Measurements from ENCODE around the gene DEDD.
A peak's percentile ranks its signal among the peaks of the same experiment; 100 is the strongest.

Gene DEDD

DNA sequence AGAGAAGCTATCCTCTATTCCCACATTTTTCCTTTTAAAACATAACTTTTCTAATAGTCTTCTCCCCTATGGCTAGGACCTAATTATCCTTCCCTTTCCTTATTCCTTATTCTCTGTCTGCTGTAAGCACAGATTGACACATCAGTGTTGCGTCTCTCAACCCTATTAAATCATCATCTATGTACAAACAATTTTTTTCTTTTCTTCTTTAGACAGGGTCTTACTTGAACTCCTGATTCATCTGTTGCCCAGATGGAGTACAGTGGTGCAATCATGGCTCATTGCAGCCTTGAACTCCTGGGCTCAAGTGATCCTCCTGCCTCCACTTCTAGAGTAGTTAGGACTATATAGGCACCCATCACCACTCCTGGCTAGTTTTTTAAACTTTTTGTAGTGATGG is 26.0 kb downstream of the DEDD start:
- DNase-seq (ENCODE audit: insufficient read length, low spot score) (no peak), FAIRE-seq (no peak)
- TF ChIP-seq TAF1 (IDR thresholded peaks at IDR 0.05; ENCODE audit: low read depth, low read length): no peak
- TF ChIP-seq POU2F2 (IDR thresholded peaks at IDR 0.05; ENCODE audit: low read depth, low read length): no peak
- TF ChIP-seq POLR2A (IDR thresholded peaks at IDR 0.05; ENCODE audit: low read depth, low read length): no peak
- TF ChIP-seq PAX5 (IDR thresholded peaks at IDR 0.05; ENCODE audit: insufficient read depth, low read length, severe bottlenecking): no peak
- no peak for TF ChIP-seq SPI1 (IDR thresholded peaks at IDR 0.05; ENCODE audit: low read depth, low read length)
- no peak for TF ChIP-seq POLR2AphosphoS5 (IDR thresholded peaks at IDR 0.05; ENCODE audit: low read depth, low read length)

DNA sequence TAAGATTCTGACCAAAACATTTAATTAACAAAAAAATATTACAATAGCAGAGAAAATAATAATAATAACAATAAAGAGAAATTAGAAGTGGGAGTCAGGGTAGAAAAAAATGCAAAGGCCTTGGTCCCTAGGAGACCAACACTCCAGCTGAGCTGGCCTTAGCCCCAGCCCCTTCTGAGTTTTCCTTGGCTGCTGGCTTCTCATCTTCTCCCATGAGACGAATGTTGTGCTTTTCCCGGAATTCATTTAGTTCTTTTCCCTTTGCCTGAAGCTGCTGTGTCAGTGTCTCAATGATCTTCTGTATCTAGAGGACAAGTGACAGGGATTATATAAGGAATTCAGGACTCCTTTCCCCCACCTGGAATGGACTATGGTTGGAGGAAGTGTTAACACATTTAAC is 31.9 kb downstream of the DEDD start:
- DNase-seq (ENCODE audit: insufficient read length, low spot score): no peak
- no peak for FAIRE-seq
- TF ChIP-seq PAX5 (IDR thresholded peaks at IDR 0.05; ENCODE audit: insufficient read depth, low read length, severe bottlenecking) (no peak), POLR2AphosphoS5 (IDR thresholded peaks at IDR 0.05; ENCODE audit: low read depth, low read length) (no peak), POLR2A (IDR thresholded peaks at IDR 0.05; ENCODE audit: low read depth, low read length) (no peak), POU2F2 (IDR thresholded peaks at IDR 0.05; ENCODE audit: low read depth, low read length) (no peak), TAF1 (IDR thresholded peaks at IDR 0.05; ENCODE audit: low read depth, low read length) (no peak), SPI1 (IDR thresholded peaks at IDR 0.05; ENCODE audit: low read depth, low read length) (no peak)

DNA sequence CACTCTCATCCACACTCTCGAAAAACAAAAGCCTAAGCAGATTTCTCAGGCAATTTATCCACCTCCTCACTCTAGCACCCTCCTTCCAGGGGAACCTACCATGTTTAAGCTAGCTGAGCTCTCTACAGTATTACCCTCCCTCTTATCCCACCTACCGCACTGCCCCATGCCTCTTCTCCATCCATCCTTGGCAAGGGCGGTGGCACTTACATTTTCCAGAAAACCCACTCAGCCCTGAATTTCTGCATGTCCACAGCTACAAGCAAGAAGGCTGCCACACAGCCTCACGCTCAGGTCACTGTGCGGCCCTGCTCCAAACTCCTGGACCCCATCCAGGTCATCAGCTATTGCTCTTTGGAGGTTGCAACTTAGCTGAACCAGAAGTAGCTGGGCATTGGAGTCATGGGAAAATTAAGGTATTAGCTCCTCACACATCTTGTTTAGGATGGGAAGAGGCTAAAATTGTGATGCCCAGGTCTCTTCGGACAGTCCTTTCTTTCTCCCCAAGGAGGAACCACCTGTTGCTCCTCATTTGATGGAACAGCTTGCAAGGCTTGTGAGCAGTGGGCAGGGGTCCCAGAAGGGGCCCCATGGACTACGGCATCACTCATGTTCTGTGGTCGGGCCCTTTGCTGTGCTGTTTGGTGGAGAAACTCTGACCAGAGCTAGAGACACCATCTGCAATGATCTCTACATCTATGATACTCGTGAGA is 33.2 kb downstream of the DEDD start:
- TF ChIP-seq TAF1 (IDR thresholded peaks at IDR 0.05; ENCODE audit: low read depth, low read length) (no peak), POLR2AphosphoS5 (IDR thresholded peaks at IDR 0.05; ENCODE audit: low read depth, low read length) (0 out of 2 replicates have a peak, but pooled peaks have one; percentile 25)
- FAIRE-seq (no peak), DNase-seq (ENCODE audit: insufficient read length, low spot score) (no peak)

DNA sequence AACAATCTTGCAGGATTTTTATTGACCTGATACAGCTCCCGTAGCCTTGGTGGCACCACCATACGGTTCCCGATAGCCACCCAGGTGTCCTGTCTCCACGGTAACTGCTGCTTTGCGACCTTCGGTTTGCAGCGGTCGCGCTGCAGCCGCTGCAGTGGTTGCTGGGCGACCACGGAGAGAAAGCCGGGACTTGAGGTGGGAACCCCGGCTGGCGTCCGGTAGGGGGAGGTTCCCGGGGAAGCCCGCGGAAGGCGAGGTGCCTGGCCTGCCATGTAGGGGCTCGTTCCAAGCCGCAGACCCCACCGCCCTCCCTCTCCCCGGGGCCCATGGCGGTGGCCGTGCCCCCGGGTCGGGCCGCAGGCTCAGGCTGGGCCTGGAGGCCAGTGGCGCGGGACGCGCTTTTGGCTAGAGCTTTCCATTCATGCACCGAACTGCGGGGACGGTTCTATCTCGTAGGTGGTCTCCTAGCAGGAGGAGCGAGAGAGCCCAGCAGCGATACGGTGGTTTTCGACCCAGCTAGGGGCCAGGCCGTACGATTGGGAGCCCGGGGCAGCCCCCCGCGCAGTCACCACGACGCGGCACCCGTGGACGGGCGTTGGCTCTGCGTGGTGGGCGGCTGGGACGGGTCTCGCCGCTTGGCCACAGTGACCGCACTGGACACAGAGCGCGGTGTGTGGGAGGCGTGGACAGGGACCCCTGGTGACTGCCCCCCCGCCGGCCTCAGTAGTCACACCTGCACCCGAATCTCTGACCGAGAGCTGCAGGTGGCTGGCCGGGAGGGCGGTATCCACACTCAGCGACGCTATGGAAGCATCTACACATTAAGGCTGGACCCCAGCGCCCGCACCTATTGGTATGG is 34.0 kb downstream of the DEDD start, which contains the start of gene KLHDC9:
Gene KLHDC9, plus strand, starts transcription at position 152 of the 859 bp plus-strand sequence. Its CDS starts 175 bp downstream, at position 327.
- DNase-seq (ENCODE audit: insufficient read length, low spot score) (peak; percentile 94), FAIRE-seq (peak; percentile 97)
- TF ChIP-seq POU2F2 (IDR thresholded peaks at IDR 0.05; ENCODE audit: low read depth, low read length) (no peak), POLR2A (IDR thresholded peaks at IDR 0.05; ENCODE audit: low read depth, low read length) (no peak), POLR2AphosphoS5 (IDR thresholded peaks at IDR 0.05; ENCODE audit: low read depth, low read length) (no peak), SPI1 (IDR thresholded peaks at IDR 0.05; ENCODE audit: low read depth, low read length) (no peak)

DNA sequence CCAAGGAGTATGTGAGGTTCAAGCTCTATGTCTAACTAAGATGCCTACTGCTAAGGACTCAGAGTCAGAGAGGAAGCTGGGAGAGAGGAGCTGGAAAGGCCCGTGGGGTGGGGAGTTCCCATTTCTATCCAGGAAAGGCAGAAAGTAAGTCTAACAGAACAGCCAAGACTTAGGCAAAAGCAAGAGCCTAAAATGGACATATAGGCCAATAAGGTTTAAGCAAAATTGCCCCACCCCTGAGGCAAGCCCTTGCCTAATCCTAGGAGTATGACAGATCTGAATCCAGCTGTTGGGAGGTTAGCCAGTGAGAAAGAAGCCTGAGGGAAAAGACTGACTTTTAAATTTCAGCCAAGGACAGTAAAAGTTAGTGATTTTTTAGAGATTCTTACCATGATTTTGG is 35.9 kb downstream of the DEDD start:
- no peak for FAIRE-seq
- no peak for DNase-seq (ENCODE audit: insufficient read length, low spot score)
- TF ChIP-seq PAX5 (IDR thresholded peaks at IDR 0.05; ENCODE audit: insufficient read depth, low read length, severe bottlenecking): no peak
- no peak for TF ChIP-seq POU2F2 (IDR thresholded peaks at IDR 0.05; ENCODE audit: low read depth, low read length)
- TF ChIP-seq TAF1 (IDR thresholded peaks at IDR 0.05; ENCODE audit: low read depth, low read length): no peak

DNA sequence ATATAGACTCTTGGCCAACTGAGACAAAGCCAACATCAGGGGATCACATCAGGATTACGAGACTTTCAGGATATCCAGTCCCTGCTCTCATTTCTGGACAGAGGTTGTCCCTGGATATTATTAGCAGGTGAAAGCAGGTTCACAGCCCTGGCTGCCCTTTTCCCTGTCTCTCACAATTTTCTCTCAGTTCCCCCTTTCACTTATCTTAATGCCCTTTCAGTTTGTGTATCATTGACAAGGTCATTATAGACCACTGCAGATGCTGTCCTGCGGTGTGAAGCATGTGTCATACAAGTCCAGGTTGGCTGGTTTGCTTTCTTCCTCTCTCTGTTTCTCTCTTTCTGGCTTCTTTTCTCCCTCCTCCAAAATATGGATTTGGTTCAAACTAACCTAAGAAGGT is 36.5 kb downstream of the DEDD start:
- DNase-seq (ENCODE audit: insufficient read length, low spot score): no peak
- FAIRE-seq: peak; percentile 75
- peak; percentile 39; the same call in 1 of the 2 replicates for TF ChIP-seq POU2F2 (IDR thresholded peaks at IDR 0.05; ENCODE audit: low read depth, low read length)
- no peak for TF ChIP-seq PAX5 (IDR thresholded peaks at IDR 0.05; ENCODE audit: insufficient read depth, low read length, severe bottlenecking)
- TF ChIP-seq SPI1 (IDR thresholded peaks at IDR 0.05; ENCODE audit: low read depth, low read length): peak; percentile 93

DNA sequence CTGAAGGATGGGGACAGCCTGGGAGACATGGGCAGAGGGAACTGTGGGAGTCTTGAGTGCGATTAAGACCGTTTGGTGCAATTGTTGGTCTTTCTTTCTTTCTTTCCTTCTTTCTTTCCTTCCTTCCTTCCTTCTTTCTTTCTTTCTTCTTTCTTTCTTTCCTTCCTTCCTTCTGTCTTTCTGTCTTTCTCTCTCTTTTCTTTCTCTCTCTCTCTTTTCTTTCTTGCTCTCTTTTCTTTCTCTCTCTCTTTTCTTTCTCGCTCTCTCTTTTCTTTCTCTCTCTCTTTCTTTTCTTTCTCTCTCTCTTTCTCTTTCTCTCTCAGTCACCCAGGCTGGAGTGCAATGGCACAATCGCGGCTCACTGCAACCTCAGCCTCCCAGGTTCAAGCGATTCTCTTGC is 37.2 kb downstream of the DEDD start:
- FAIRE-seq: no peak
- TF ChIP-seq POLR2AphosphoS5 (IDR thresholded peaks at IDR 0.05; ENCODE audit: low read depth, low read length) (no peak), SPI1 (IDR thresholded peaks at IDR 0.05; ENCODE audit: low read depth, low read length) (no peak), TAF1 (IDR thresholded peaks at IDR 0.05; ENCODE audit: low read depth, low read length) (no peak), POU2F2 (IDR thresholded peaks at IDR 0.05; ENCODE audit: low read depth, low read length) (no peak), PAX5 (IDR thresholded peaks at IDR 0.05; ENCODE audit: insufficient read depth, low read length, severe bottlenecking) (no peak), POLR2A (IDR thresholded peaks at IDR 0.05; ENCODE audit: low read depth, low read length) (no peak)
- no peak for DNase-seq (ENCODE audit: insufficient read length, low spot score)

DNA sequence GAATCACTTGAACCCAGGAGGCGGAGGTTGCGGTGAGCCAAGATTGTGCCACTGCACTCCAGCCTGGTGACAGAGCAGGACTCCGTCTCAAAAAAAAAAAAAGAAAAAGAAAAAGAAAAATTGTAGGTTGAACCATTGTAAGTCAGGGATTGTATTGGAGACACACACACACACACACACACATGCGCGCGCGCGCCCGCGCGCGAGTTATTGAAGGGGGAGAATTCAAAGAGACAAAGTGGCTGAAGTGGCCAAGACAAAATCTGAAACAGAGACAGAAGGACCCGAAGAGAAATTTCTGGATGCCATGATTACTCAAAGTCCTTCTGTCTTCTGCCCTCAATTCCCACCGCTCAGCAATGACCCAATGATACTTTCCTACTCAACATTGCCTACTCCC is 38.0 kb downstream of the DEDD start:
- no peak for FAIRE-seq
- no peak for DNase-seq (ENCODE audit: insufficient read length, low spot score)
- TF ChIP-seq POU2F2 (IDR thresholded peaks at IDR 0.05; ENCODE audit: low read depth, low read length) (no peak), PAX5 (IDR thresholded peaks at IDR 0.05; ENCODE audit: insufficient read depth, low read length, severe bottlenecking) (no peak), TAF1 (IDR thresholded peaks at IDR 0.05; ENCODE audit: low read depth, low read length) (no peak), POLR2AphosphoS5 (IDR thresholded peaks at IDR 0.05; ENCODE audit: low read depth, low read length) (no peak), SPI1 (IDR thresholded peaks at IDR 0.05; ENCODE audit: low read depth, low read length) (no peak), POLR2A (IDR thresholded peaks at IDR 0.05; ENCODE audit: low read depth, low read length) (no peak)

DNA sequence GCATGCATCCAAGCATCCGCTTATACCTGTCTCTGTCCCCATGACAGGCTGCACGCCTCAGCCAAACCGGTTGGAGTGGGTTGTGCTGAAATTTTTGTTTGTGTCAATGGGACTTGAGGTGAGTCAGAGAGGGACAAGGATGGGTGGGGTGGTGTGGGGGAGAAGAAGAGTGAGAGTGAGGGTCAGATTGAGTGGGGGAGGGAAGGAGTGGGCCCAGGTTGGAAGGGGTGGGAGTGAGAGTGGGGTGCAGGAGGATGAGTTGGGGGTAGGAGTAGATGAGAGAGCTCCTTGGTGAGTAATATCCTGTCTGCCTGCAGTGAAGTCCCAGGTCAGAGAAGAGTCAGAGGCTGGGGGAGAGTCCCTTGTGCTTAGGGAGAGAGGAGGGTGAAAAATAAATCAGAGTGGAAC is 39.8 kb downstream of the DEDD start:
- FAIRE-seq (no peak), DNase-seq (ENCODE audit: insufficient read length, low spot score) (no peak)
- no peak for TF ChIP-seq POU2F2 (IDR thresholded peaks at IDR 0.05; ENCODE audit: low read depth, low read length)

DNA sequence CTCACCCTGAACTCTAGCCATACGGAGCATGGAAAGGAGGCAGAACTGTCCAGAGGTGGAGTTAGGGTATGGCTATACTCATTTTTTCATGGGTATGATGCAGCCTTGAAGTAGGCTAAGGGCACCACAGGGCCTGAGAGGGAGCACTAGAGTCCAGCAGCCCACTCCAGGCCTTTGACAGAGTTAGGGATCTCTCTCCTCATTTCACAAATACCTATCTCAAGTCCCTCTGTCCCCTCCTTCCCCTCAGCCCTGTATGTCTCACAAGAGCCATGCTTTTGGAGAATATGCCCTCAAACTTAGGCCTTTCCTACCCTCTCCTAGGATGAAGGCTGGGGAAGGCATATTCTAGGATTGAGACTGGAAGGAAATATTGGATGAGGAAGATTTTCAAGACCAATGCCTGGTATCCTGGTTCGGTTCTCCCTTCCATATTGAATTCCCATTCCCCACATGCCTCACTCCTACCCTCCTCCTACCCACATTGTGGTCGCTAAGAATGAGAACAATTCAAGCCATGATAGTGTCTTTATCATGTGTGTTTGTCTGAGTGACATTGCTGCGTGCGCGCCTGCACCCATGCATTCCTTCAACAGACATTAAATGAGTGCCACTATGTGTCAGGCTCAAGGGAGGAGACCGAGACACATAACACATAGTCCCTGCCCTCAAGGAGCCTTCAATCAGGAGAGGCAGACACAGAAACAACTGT is 40.5 kb downstream of the DEDD start:
- no peak for FAIRE-seq
- TF ChIP-seq POU2F2 (IDR thresholded peaks at IDR 0.05; ENCODE audit: low read depth, low read length) (no peak), POLR2AphosphoS5 (IDR thresholded peaks at IDR 0.05; ENCODE audit: low read depth, low read length) (no peak), PAX5 (IDR thresholded peaks at IDR 0.05; ENCODE audit: insufficient read depth, low read length, severe bottlenecking) (no peak), TAF1 (IDR thresholded peaks at IDR 0.05; ENCODE audit: low read depth, low read length) (no peak), SPI1 (IDR thresholded peaks at IDR 0.05; ENCODE audit: low read depth, low read length) (no peak), POLR2A (IDR thresholded peaks at IDR 0.05; ENCODE audit: low read depth, low read length) (no peak)

More for the DNA sequence above, 40.5 kb downstream of the DEDD start:
- DNase-seq (ENCODE audit: insufficient read length, low spot score): no peak

All from GM12891 (cell line).